Epithelial cell of proximal tubule (primary cell): ENCODE data around the gene NOCT. TPM values are rescaled to one million over a fixed set of nuclear protein-coding genes. Genes with fewer than 3 reads are reported as not detected.

Experiments used
- DNase-seq: peaks from one replicate; pipeline ENCODE4 v3.0.0-alpha.2; 2011; ENCODE audit warnings: low read depth
- H3K4me3 ChIP-seq: 2 replicates; pipeline ENCODE4 v1.5.1; 2011; ENCODE audit warnings: low read depth, mild to moderate bottlenecking, low read length
- total RNA-seq: library from RNA; depleted of rRNA; stranded (reverse); fragments of >200 nt; gene quantifications from 2 replicates; pipeline ENCODE4 v1.2.3, GENCODE V29; 2015
- TF ChIP-seq, protein P1 (sequence below): conservative IDR thresholded peaks from 2 replicates; pipeline ENCODE4 v1.5.1; 2012; ENCODE audit warnings: low read depth, mild to moderate bottlenecking, low read length

Gene NOCT
- total RNA-seq, 1 donor from 2014 or later = 27.4 TPM

DNA sequence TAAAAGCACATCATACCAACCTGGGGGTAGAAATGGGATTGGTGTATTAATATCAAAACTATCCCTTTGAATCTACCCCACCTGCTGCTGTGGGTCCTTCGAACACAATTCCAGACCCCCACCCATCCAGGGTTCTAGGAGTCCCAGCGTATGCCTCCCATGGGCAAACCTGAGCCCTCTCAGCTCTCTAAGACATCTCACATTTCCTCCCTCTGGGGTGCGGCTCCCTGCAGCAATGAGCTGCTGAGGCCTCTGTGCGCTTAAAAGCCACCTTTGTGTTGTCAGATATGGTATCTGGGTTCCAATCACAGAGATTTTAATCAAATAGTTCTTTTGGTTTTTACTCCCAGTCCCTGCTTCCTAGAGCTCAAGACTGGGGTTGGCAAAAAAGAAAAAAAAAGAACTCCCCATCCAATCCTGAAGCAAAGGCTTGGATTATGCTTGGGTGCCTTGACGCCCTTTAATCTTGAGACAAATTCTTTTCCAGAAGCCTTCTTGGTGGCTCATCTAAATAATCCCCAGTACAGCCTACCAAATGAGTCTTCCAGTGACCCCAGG lies 37.5 kb upstream of the NOCT start:
- no peak overlapping the region for H3K4me3 ChIP-seq
- TF ChIP-seq, protein P1, sequence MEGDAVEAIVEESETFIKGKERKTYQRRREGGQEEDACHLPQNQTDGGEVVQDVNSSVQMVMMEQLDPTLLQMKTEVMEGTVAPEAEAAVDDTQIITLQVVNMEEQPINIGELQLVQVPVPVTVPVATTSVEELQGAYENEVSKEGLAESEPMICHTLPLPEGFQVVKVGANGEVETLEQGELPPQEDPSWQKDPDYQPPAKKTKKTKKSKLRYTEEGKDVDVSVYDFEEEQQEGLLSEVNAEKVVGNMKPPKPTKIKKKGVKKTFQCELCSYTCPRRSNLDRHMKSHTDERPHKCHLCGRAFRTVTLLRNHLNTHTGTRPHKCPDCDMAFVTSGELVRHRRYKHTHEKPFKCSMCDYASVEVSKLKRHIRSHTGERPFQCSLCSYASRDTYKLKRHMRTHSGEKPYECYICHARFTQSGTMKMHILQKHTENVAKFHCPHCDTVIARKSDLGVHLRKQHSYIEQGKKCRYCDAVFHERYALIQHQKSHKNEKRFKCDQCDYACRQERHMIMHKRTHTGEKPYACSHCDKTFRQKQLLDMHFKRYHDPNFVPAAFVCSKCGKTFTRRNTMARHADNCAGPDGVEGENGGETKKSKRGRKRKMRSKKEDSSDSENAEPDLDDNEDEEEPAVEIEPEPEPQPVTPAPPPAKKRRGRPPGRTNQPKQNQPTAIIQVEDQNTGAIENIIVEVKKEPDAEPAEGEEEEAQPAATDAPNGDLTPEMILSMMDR = no peak
- no peak for DNase-seq

DNA sequence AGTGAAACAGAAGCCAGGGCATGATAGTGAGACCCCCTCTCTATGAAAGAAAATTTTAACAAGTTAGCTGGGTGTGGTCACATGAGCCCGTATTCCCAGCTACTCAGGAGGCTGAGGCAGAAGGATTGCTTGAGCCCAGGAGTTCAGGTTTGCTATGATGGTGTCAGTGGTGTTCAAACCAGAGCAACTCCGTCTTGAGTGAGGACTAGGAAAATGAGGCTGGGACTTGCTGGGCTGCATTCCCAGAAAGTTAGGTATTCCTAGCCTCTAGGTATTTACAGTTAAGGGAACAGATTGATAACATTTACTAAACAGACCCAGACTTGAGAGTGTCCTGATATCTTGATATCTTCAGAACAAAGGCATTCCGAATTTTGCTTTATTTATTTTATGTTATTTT lies 37.0 kb upstream of the NOCT start:
- TF ChIP-seq, protein P1 = no peak
- DNase-seq = no peak
- no peak overlapping the region for H3K4me3 ChIP-seq

DNA sequence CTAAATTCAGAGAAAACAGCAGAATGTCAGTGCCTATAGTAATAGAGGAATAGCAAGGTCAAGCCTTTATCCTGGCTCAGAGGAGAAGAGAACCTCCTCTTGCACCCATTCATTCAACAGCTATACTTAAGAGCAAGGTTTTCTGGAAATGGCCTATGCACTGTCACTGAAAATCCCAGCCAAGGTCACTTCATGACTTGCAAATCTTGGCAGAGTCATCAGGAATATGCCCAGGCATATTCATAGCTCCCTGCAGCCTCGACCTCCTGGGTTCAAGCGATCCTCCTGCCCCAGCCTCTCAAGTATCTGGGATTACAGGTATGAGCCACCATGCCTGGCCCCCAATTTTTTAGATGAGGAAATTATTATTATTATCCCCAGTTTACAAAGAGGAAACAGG lies 35.8 kb upstream of the NOCT start:
- no peak overlapping the region for H3K4me3 ChIP-seq
- no peak for DNase-seq
- TF ChIP-seq, protein P1 = no peak

DNA sequence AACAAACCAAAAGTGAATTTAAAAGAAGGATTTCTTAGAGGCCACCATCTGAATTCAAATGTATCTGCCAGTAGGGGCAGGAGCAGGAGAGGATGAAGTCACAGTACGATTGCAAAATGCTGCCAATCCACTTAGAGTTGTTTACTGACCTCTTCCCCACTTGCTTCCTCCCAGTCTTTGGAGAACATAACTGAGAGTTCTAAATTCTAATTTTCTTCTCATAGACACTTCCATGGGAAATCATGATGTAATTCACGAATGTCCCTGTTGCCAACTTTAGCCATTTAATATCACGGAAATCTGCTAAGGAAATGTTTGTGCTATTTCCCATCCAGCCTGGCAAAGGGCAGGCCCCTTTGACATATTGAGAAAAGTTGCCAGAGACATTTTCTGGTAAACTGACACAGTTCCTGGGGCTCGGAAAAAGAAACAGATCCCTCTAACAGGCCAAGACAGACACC lies 33.6 kb upstream of the NOCT start:
- no peak overlapping the region for H3K4me3 ChIP-seq
- TF ChIP-seq, protein P1 = peak; percentile 45
- peak; percentile 35 for DNase-seq

DNA sequence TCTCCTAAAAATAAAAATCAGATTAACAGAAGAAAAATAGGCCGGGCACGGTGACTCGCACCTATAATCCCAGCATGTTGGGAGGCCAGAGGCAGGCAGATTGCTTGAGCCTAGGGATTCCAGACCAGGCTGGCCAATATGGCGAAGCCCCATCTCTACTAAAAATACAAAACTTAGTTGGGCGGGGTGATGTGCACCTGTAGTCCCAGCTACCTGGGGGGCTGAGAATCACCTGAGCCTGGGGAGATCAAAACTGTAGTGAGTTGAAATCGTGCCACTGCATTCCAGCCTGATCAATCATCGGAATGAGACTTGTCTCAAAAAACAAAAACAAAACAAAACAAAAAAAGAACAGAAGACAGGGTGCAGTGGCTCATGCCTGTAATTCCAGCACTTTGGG lies 32.8 kb upstream of the NOCT start:
- TF ChIP-seq, protein P1 = no peak
- H3K4me3 ChIP-seq = no peak overlapping the region
- no peak for DNase-seq

DNA sequence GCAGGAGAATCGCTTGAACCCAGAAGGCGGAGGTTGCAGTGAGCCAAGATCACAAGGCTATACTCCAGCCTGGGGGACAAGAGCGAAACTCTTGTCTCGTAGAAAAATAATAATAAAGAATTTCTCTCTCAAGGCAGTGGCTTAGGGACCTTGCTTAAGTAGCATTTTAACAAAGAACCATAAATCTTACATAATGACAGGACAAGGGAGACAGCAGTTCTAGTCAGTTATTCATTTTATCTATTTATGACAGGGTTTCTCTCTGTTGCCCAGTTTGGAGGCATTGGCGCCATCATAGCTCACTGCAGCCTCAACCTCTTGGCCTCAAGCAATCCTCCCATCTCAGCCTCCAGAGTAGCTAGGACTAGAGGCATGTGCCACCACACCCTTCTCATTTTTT lies 31.9 kb upstream of the NOCT start:
- H3K4me3 ChIP-seq = no peak overlapping the region
- TF ChIP-seq, protein P1 = no peak
- DNase-seq = no peak

DNA sequence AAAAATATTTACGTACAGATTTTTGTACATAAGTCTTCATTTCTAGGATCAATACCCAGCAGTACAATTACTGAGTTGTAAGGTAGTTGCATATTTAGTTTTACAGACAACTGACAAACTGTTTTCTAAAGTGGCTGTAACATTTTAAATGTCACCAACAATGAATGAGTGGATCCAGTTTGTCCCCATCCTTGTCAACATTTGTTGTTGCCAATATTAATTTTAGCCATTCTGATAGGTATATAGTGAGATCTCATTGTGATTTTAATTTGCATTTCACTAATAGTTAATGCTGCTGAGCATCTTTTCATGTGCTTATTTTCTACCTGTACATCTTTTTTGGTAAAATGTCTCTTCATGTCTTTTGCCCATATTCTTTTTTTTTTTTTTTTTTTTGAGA lies 30.9 kb upstream of the NOCT start:
- H3K4me3 ChIP-seq = no peak overlapping the region
- DNase-seq = no peak
- TF ChIP-seq, protein P1 = no peak
